Body of pancreas (tissue), 4 donors: Measurements from ENCODE around the gene CAPZB.

Experiments used
- CTCF ChIP-seq, 7 experiments: fragments of 450-650 bp in 4 of 7; fragments of 200-600 bp in 3 of 7; sonication (generic) in 3 of 7; IDR thresholded peaks; one replicate each; pipeline ENCODE4 v1.5.1; 2016 to 2019; ENCODE audit warnings: antibody characterized with exemption in 7 of 7
- POLR2A ChIP-seq, 3 donors: fragments of 450-650 bp; IDR thresholded peaks; one replicate each; pipeline ENCODE4 v1.6.1; 2016; ENCODE audit warnings: antibody characterized with exemption in 3 of 3, mild to moderate bottlenecking in 2 of 3

GRCh38 chr1:19332832-19333231 is 152.5 kb downstream of the CAPZB start:
- no peak for TF ChIP-seq CTCF (IDR thresholded peaks at IDR 0.05)
- no peak for TF ChIP-seq POLR2A (IDR thresholded peaks at IDR 0.05)
